GM19463 (cell line): ENCODE data around the gene VEGFA.

ENCODE experiments used
- ATAC-seq: cut with Tn5 transposase; IDR thresholded peaks from one replicate; pipeline ENCODE4 v1.9.1; 2021; ENCODE audit warnings: mild to moderate bottlenecking, moderate library complexity; ENCODE audit not compliant: unreplicated experiment

Gene VEGFA

DNA sequence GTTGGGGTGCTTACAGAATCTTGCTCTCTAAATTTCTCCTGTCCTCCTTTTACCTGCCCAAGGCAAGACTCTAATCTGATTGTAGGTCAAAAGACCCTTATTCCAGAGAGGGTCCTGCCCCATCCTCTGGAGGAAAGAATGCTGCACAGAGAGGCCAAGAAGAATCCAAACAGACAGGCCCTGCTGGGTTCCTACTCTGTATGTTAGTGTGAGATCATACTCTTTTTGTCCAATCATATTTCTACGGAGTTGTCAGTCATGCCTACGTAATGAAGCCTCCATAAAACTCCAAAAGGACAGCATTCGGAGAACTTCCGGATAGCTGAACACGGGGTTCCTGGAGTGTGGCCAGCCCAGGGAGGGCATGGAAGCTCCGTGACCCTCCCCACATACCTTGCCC is 50.5 kb downstream of the VEGFA start:
- ATAC-seq, result no peak

DNA sequence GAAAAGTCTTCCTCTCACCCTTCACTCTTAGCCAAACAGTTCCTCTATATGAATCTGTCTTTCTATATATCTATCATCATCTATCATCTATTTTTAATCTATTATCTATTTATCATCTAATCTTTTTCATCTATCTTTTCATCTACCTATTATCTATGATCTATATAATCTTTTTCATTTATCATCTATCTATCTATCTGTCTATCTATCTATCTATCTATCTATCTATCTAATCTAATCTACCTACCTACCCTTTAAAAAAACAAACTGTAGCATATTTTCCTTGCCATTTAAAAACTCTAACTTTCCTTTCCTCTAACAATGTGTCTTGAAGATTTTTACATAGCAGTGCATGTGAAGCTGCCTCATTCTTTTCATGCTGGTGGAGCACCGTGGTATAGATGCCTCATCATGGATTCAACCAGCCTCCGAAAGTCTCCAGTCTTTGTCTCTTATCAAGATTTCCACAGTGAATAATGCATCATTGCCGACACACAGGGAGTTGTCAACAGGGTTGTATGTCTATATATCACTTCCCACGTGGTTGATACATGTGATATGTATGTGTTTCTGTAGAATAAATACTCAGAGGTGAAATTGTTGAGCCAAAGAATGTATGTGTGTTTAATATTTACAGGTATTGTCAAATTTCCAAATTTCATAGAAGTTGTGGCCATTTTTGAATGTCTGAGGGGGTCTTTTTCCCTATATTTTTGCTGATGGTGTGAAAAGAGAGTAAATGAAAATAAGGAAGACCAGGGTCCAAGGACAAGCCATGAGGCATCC is 51.3 kb downstream of the VEGFA start:
- no peak for ATAC-seq

DNA sequence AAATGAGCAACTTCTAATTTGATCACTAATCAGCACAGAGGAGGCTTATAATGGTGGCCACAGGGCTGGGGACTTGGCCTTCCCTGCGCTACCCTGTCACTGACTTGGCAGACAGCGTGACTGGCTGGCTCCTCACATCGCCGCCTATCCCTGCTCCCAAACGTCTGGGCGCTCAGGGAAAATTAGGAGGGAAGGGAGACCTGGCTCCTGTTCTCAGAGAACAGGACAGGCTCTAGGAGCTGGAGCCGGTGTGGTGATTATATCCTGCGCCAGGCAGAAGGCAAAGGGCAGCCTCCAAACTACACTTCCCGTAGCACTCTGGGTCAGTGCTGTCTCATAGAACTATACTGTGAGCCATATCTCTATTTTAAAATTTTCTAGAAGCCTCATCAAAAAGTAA is 53.4 kb downstream of the VEGFA start:
- ATAC-seq, result no peak

DNA sequence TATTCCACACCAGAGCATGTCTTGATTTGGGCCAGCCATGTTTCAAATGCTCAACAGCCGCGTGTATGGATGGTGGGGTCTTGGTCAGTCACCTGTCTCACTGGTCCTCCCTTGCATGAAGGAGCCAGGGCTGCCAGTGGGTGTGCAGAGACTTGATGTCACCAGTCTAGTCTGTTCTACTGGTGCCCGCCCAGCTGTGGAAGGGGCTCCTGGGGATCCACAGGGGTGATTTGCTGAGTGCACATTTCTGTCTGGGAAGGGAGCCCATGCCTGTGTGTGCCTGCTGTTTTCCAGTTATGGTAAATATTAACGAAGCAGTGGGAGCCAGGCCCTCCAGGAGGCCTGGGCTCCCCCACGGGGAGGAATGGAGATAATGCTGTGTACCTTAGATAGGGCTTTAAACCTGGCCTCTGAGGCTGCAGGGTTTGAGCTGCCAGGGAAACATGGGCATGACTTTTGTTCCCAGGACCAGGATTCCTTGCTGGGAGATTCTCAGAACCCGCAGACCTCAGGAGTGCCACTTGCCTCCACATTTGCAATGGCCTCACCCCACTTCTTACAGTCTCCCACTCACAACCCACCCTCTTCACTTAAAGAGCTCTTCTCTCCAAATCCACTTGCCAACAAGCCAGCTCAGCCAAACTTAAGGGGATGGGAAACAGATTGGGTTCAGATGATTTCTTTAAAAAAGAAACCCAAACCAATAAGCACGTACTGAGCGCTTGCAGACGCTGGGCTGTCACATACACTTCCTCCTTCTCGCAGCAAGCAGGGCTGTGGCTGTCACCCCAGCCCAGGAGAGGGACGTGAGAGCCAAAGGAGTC is 54.1 kb downstream of the VEGFA start:
- no peak for ATAC-seq

GRCh38 chr6:43824703-43825064 is 54.7 kb downstream of the VEGFA start:
- no peak for ATAC-seq

- no peak for ATAC-seq
Measured at GRCh38 chr6:43825187-43826115, 55.4 kb downstream of the VEGFA start.

DNA sequence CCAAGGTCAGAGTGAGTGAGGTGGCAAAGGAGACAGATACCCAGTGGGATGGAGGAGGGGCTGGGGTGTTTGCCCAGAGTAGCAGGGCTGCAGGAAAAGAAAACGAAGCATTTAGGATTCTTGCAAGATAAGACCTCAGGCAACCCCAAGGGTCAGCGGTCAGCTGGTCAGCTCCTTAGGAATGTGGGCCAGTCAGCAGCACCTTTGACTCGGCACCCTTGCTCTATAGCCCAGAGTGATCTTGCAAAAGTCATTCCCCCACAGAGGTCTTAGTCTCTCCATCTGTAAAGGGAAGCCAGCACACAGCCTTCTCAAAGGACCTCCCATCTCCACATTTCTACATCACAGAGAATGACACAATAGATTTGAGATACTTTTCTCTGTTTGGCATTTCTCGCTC is 56.7 kb downstream of the VEGFA start:
- no peak for ATAC-seq

DNA sequence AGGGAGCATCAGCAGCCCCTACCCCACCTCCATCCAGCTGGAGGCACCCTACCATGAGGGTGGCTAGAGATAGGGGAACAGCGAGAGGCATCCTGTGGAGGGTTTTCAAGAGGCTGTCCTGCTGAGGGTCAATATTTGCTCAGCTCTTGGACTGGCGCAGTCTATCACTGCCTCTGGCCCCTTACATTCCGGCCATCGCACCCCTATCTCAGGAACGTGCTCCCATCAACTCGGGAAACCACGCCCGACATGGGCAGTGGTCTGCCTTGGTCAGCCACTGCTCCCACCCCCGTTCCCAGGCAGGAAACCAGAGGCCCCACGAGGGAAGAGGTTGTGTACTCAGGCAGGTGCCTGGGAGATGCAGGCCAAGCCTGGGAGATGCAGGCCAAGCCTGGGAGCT is 57.9 kb downstream of the VEGFA start:
- ATAC-seq, result no peak

DNA sequence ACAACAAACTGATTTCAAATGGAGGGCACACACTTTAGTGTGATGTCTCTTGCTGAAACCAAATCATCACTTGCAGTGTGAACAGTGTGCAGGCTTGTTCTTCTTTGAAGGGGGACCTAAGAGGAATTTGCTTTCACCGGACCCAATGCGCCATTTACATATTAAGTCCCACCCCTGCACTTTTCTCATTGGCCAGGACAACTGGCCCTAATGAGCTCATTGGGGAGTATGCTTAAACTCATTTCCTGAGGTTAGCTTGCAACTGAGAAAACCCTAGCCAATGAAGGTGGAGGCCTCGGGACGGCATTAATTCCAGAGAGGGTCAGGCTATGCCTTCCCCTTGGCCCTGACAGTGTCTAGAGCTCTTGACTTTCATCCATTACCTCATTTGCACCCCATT is 58.7 kb downstream of the VEGFA start:
- ATAC-seq, result no peak

- ATAC-seq, result no peak
Measured at GRCh38 chr6:43829470-43829869, 59.5 kb downstream of the VEGFA start.

DNA sequence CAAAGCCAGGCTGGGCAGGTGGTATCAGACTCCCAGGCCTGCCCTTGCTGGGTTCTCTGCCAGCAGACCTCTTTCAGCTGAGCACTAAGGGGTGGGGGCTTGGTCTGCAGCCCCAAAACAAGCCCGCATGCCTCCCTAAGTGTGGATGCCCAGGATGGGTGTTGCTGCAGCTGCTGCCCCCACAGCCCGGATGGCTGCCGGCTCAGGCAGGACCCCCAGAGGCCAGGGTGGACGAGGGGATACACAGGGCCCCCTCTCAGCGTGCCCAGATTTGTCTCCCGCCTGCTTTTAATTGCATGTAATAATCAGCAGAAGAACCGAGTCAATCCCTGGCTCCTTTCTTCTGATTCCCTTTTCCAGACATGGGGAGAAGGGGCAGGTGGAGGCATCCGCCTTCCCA is 60.8 kb downstream of the VEGFA start:
- no peak for ATAC-seq

GRCh38 chr6:43831191-43831590 is 61.2 kb downstream of the VEGFA start:
- no peak for ATAC-seq

DNA sequence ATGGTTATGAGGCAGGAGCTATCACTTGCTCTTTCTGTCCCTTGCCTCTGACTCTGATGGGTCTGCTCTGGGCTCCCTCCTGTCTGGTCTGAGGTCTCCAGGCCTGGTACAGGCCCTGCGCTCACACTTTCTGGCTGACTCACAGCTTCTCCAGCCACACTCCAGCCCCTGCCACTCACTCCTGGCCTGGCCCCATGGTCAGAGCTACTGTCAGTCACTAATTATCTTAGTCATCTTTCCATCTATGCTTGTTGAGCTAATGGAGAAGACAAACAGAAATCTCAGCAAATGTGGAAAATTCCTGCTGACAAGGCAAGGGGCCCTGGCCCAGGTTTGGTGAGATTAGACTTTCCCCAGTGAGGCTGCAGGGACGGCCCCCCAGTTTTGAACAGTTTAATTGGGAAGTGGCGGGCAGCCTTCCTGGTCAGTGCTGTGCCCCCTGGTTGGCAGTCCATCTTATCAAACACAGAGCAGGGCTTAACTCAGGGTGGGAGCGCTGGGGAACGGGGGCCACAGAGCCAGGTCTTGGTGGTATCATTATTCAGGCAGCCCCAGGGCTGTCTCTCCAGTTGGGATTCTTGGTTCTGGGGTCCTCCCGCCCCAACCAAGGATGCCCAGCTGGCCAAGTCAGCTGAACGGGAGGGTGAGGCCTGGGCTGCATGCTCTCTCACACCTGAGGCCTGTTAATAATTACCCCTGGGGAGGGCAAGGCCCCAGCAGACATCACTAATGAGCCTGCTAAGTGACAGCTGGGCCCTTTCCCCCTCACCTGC is 63.4 kb downstream of the VEGFA start:
- no peak for ATAC-seq

GRCh38 chr6:43833996-43834390 is 64.0 kb downstream of the VEGFA start:
- no peak for ATAC-seq

GRCh38 chr6:43834528-43835155 is 64.6 kb downstream of the VEGFA start:
- ATAC-seq, result no peak

DNA sequence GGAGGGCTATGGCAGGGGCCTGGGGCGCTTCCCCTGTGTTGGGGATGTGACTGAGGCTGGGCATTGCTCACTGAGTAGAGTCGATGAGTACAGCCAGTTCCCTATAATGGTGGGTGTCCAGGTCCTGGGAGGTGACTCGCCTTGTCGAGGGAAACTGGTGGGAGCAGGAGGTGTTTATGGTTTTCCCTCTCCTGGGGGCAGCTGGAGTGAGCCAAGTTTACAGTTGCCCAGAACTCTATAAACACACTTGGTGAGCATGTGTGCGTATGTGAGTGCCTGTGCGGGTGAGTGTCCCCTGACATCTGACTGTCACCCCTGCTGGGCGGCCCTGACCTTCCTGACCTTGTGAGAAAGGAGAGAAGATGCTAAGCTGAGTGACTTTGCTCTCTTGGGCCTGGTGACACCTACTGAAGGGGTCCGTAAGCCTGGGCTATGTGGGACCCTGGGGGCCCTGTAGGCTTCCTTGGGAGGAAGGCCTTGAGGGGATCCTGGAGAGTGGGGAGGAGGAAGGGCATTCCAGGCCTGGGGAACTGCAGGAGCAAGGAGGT is 65.9 kb downstream of the VEGFA start:
- no peak for ATAC-seq
